Stomach (tissue), 9 donors: Measurements from ENCODE around the gene DNAJC1. TPM values are rescaled to one million over a fixed set of nuclear protein-coding genes. Genes with fewer than 3 reads are reported as not detected.

Source experiments
- DNase-seq, 2 donors: peaks; one replicate each; pipeline versions ENCODE4 v3.0.0 to v3.0.0-alpha.2; 2013 to 2019
- H3K27ac ChIP-seq, 5 donors: fragments of 200-600 bp in 4 of 5; sonication (generic) in 4 of 5; one replicate each; pipeline ENCODE4 v1.5.1; 2013 to 2019; ENCODE audit warnings: mild to moderate bottlenecking in 1 of 5, moderate library complexity in 1 of 5
- H3K27me3 ChIP-seq, 3 donors: fragments of 200-600 bp; sonication (generic); one replicate each; pipeline ENCODE4 v1.5.1; 2017 to 2019; ENCODE audit warnings: mixed run types in 1 of 3
- H3K36me3 ChIP-seq, 4 donors: fragments of 200-600 bp; sonication (generic); 1 replicate in 3 of 4; 2 replicates in 1 of 4; pipeline ENCODE4 v1.5.1; 2016 to 2019
- H3K4me1 ChIP-seq, 4 donors: fragments of 200-600 bp; sonication (generic); one replicate each; pipeline ENCODE4 v1.5.1; 2016 to 2019
- H3K4me3 ChIP-seq, 4 donors: fragments of 200-600 bp; sonication (generic) in 3 of 4; one replicate each; pipeline ENCODE4 v1.5.1; 2016 to 2019; ENCODE audit warnings: mild to moderate bottlenecking in 1 of 4
- H3K9me3 ChIP-seq, 4 donors: fragments of 200-600 bp; sonication (generic); one replicate each; pipeline ENCODE4 v1.5.1; 2016 to 2019
- EP300 ChIP-seq: sonication (generic); formaldehyde crosslinking; IDR thresholded peaks from one replicate; pipeline ENCODE4 v1.6.1; 2017; ENCODE audit warnings: antibody characterized with exemption
- POLR2A ChIP-seq, 4 donors: fragments of 450-650 bp; IDR thresholded peaks; one replicate each; pipeline ENCODE4 v1.6.1; 2016; ENCODE audit warnings: antibody characterized with exemption in 4 of 4, control low read depth in 2 of 4, mild to moderate bottlenecking in 1 of 4, moderate library complexity in 1 of 4
- POLR2AphosphoS5 ChIP-seq, 3 donors: sonication (generic); formaldehyde crosslinking; IDR thresholded peaks; one replicate each; pipeline ENCODE4 v1.6.1; 2016; ENCODE audit warnings: antibody characterized with exemption in 3 of 3
- WGBS, 5 donors: extraction: QIAGEN DNeasy Blood & Tissue Kit in 3 of 5; methylation state at CpG; one replicate each; pipeline versions ENCODE4 v1.1.5 to v1.1.7; 2013 to 2018; 5-methylcytosine and 5-hydroxymethylcytosine counted together
- intact Hi-C: fragments of 100-400 bp; cut with DNase I; formaldehyde crosslinking; loops from one replicate; pipeline ENCODE4 v1.15.1; 2023; ENCODE audit warnings: low total_unique reads
- polyA plus RNA-seq, 3 donors: library from polyadenylated mRNA; stranded (reverse); fragments of 200-250 nt; gene quantifications; one replicate each; pipeline ENCODE4 v1.2.3, GENCODE V29; 2013
- total RNA-seq, 5 donors: library from RNA; depleted of rRNA; stranded (reverse); fragments of >200 nt; gene quantifications; one replicate each; pipeline versions ENCODE4 v1.1.0 to v1.2.3, GENCODE V29; 2014 to 2016
- TF ChIP-seq, protein P1 (sequence below), 7 experiments: fragments of 450-650 bp in 4 of 7; fragments of 200-600 bp in 3 of 7; sonication (generic) in 3 of 7; IDR thresholded peaks; one replicate each; pipeline ENCODE4 v1.5.1; 2016 to 2019; ENCODE audit warnings: antibody characterized with exemption in 7 of 7, control low read depth in 2 of 7, mild to moderate bottlenecking in 1 of 7
- donor health status: healthy with polysubstance abuse.
- donor health status: Bipolar disorder and iron deficiency.
- donor health status: healthy.

Gene DNAJC1
- total and polyA plus RNA-seq, 8 donors = 16.3 to 344 (median 29.9) TPM

DNA sequence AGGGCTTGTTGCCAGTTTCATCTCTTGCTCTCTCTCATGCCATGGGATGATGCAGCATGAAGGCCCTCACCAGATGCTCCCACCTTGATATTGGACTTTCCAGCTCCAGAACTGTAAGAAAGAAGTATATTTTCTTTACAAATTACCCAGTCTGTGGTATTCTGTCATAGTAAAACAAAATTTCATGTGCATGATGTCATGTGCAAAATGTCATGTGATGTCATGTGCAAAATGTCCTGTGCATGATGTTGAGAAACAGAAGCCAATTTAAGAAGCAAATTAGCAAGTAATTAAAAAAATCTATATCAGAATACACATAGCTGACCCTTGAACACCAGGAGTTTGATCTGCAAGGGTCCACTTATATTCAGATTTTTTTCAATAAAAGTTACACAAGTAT lies 56.6 kb downstream of the DNAJC1 start:
- no peak for TF ChIP-seq POLR2AphosphoS5 (IDR thresholded peaks at IDR 0.05)
- no peak for TF ChIP-seq EP300
- TF ChIP-seq POLR2A (IDR thresholded peaks at IDR 0.05) = no peak
- TF ChIP-seq, protein P1, sequence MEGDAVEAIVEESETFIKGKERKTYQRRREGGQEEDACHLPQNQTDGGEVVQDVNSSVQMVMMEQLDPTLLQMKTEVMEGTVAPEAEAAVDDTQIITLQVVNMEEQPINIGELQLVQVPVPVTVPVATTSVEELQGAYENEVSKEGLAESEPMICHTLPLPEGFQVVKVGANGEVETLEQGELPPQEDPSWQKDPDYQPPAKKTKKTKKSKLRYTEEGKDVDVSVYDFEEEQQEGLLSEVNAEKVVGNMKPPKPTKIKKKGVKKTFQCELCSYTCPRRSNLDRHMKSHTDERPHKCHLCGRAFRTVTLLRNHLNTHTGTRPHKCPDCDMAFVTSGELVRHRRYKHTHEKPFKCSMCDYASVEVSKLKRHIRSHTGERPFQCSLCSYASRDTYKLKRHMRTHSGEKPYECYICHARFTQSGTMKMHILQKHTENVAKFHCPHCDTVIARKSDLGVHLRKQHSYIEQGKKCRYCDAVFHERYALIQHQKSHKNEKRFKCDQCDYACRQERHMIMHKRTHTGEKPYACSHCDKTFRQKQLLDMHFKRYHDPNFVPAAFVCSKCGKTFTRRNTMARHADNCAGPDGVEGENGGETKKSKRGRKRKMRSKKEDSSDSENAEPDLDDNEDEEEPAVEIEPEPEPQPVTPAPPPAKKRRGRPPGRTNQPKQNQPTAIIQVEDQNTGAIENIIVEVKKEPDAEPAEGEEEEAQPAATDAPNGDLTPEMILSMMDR (IDR thresholded peaks at IDR 0.05) = no peak
- Histone ChIP-seq H3K27ac (no peak overlapping the region), H3K4me3 (no peak overlapping the region), H3K36me3 (no peaks in the 10 kb centered on the region), H3K9me3 (no peaks in the 10 kb centered on the region), H3K4me1 (peaks cover 0 to 35% (median 7%) of the 10 kb centered on the region in 4 donors), H3K27me3 (no peaks in the 10 kb centered on the region)
- intact Hi-C loops = no loop called here
- DNase-seq = no peak

DNA sequence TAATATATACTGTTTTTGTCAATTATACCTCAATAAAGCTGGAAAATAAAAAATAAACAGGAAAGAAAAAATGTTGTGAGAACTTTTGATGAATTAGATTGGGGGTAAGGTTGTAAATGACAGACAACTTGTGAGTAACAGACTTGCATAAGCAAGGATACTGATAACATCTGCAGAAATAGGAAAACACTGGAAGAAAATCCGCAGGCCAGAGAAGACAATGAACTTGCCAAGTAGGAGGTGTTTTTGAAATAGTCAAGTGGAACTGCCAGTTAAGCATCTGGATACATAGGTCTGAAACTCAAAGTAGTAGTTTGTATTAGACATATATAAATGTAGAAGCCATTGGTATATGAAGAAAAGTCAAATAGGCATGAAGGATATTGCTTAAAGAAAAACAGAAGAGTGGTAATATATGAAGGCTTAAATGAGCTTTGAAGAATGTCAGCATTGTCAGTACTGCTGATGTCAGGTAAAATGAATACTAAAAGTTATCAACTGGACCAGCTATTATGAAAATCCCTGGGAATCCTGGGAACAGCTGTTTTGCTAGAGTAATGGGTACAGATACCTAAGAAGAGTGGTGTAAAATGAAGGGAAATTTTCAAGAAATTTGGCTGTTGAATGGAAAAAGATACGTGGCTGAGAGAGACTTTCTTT lies 58.7 kb downstream of the DNAJC1 start:
- intact Hi-C loops = no loop called here
- peaks cover 0 to 24% (median 5%) of the 10 kb centered on the region in 4 donors for H3K4me1 ChIP-seq
- TF ChIP-seq POLR2AphosphoS5 (IDR thresholded peaks at IDR 0.05) (no peak), EP300 (no peak), POLR2A (IDR thresholded peaks at IDR 0.05) (no peak)
- TF ChIP-seq, protein P1 (IDR thresholded peaks at IDR 0.05) = no peak
- no peak overlapping the region for H3K4me3 ChIP-seq
- no peaks in the 10 kb centered on the region for H3K36me3 ChIP-seq
- no peak for DNase-seq
- no peaks in the 10 kb centered on the region for H3K27me3 ChIP-seq
- H3K27ac ChIP-seq = no peak overlapping the region
- H3K9me3 ChIP-seq = no peaks in the 10 kb centered on the region
- WGBS, 5 donors = 56 to 71% (median 65%) methylated on average over 2 of the region's 2 CpGs

DNA sequence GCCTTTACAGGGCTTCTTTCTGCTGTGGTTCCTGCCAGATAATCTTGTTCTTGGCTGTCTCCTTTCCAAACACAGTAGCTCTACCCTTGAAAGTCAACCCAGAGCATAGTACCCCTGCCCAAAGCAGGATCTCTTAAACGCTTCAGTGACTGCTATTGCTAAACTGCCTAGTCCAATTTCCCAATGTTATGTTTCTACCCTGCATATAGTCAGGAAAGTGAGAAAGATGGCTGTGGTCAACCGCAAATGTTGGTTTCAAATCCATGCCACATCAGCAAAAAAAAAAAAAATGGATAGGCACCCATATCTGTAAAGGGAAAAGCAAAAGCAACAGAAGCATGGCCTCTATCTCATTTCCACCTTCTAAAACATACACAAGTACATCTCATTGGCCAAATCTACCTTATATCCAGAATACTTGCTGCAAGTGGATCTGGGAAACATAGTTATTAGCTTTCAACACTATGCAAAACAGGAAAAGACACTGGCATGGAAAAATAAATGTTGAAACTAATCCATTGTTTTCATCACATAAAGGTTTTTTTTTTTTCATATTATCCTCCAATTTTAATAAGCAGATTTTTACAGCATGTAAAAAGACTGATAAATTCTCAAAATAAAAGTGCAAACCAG lies 59.8 kb downstream of the DNAJC1 start:
- Histone ChIP-seq H3K9me3 (no peaks in the 10 kb centered on the region), H3K27ac (no peak overlapping the region), H3K4me1 (peaks cover 0 to 24% (median 5%) of the 10 kb centered on the region in 4 donors), H3K27me3 (no peaks in the 10 kb centered on the region), H3K36me3 (no peaks in the 10 kb centered on the region), H3K4me3 (no peak overlapping the region)
- no peak for DNase-seq
- TF ChIP-seq POLR2AphosphoS5 (IDR thresholded peaks at IDR 0.05) = no peak
- 80 to 93% (median 86%) methylated on average over 2 of the region's 2 CpGs for WGBS, 5 donors
- intact Hi-C loops = no loop called here

DNA sequence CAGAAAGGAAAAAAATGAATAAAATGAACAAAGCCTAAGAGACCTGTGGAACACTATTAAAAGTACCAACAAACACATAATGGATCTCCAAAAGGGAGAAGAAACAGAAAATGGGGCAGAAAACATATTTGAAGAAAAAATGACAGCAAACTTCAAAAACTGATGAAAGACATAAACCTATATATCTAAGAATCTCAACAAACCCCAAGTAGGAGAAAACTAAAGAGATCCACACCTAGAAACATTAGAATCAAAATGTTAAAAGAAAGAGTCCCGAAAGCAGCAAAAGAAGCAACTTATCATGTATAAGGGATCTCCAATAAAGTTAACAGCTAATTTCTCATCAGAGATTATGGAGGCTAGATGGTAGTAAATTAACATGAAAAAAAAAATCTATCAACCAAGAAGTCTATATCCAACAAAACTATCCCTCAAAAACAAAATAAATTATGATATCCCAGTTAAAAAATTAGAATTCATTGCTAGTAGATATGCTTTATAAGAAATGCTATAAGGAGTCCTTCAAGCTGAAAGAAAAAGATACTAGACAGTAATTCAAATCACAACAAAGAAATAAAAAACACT lies 68.0 kb downstream of the DNAJC1 start:
- Histone ChIP-seq H3K4me1 (peaks cover 0 to 8% (median 0%) of the 10 kb centered on the region in 4 donors), H3K9me3 (peaks cover 0 to 16% (median 14%) of the 10 kb centered on the region in 4 donors), H3K27ac (no peak overlapping the region), H3K36me3 (peaks cover 0 to 4% (median 0%) of the 10 kb centered on the region in 4 donors), H3K4me3 (no peak overlapping the region), H3K27me3 (no peaks in the 10 kb centered on the region)
- WGBS, 5 donors = 94 to 100% (median 100%) methylated on average over 1 of the region's 1 CpG
- TF ChIP-seq, protein P1 (IDR thresholded peaks at IDR 0.05) = no peak
- TF ChIP-seq POLR2A (IDR thresholded peaks at IDR 0.05) (no peak), POLR2AphosphoS5 (IDR thresholded peaks at IDR 0.05) (no peak), EP300 (no peak)
- intact Hi-C loops = no loop called here
- no peak for DNase-seq
